ENCODE data around the gene PTGDR2.

PTGDR2 gene

GRCh38 chr11:60858731-60859464, 3.1 kb upstream of the PTGDR2 start:
- no peak for DNase-seq

- no peak for DNase-seq
Measured at GRCh38 chr11:60858236-60858635, 2.5 kb upstream of the PTGDR2 start.

- DNase-seq: no peak
Measured at GRCh38 chr11:60857378-60858232, 1.9 kb upstream of the PTGDR2 start.

GRCh38 chr11:60854847-60855725, 664 bp downstream of the PTGDR2 start:
- no peak for DNase-seq

- peak; percentile 91 for DNase-seq
Measured at GRCh38 chr11:60854140-60854846, 1.5 kb downstream of the PTGDR2 start.

- no peak for DNase-seq
Measured at GRCh38 chr11:60852982-60853950, 2.5 kb downstream of the PTGDR2 start.

GRCh38 chr11:60852117-60852981, 3.4 kb downstream of the PTGDR2 start:
- DNase-seq: no peak

- no peak for DNase-seq
Measured at GRCh38 chr11:60851327-60852104, 4.2 kb downstream of the PTGDR2 start.

GRCh38 chr11:60849641-60850520, 5.9 kb downstream of the PTGDR2 start:
- DNase-seq: no peak

GRCh38 chr11:60848714-60849151, 7.0 kb downstream of the PTGDR2 start:
- DNase-seq: peak; percentile 90

GRCh38 chr11:60847896-60848295, 7.9 kb downstream of the PTGDR2 start:
- DNase-seq: no peak

GRCh38 chr11:60847281-60847680, 8.5 kb downstream of the PTGDR2 start:
- DNase-seq: no peak

- DNase-seq: no peak
Measured at GRCh38 chr11:60845338-60845737, 10.4 kb downstream of the PTGDR2 start.

GRCh38 chr11:60844870-60845221, 10.9 kb downstream of the PTGDR2 start:
- DNase-seq: no peak

- DNase-seq: no peak
Measured at GRCh38 chr11:60844045-60844869, 11.5 kb downstream of the PTGDR2 start.

GRCh38 chr11:60842668-60843600, 12.8 kb downstream of the PTGDR2 start:
- DNase-seq: no peak

Data from hematopoietic multipotent progenitor cell treated with erythropoietin and hydrocortisone succinate and interleukin-3 and kit ligand, for 4 days (in vitro differentiated cells).